Daoy (cell line): ENCODE data around the gene CNTD1. TPM values are rescaled to one million over a fixed set of nuclear protein-coding genes. Genes with fewer than 3 reads are reported as not detected.
"Not testable (repeated sequence)": the region's sequence is repeated elsewhere in the genome, so short reads cannot be mapped to it uniquely, and the experiment has no call there.

ENCODE experiments used
- DNase-seq: peaks from one replicate; pipeline ENCODE4 v3.0.0-alpha.2; 2015; ENCODE audit warnings: low read depth
- total RNA-seq: library from RNA; depleted of rRNA; stranded (reverse); fragments of >200 nt; shearing (Covaris generic); gene quantifications from 2 replicates; pipeline ENCODE4 v1.2.3, GENCODE V29; 2014; rRNA removed

Gene CNTD1
- total RNA-seq, 1 experiment from 2014 or later: 0.06 TPM

GRCh38 chr17:42846594-42847280 lies 48.1 kb downstream of the CNTD1 start:
- no peak for DNase-seq

DNA sequence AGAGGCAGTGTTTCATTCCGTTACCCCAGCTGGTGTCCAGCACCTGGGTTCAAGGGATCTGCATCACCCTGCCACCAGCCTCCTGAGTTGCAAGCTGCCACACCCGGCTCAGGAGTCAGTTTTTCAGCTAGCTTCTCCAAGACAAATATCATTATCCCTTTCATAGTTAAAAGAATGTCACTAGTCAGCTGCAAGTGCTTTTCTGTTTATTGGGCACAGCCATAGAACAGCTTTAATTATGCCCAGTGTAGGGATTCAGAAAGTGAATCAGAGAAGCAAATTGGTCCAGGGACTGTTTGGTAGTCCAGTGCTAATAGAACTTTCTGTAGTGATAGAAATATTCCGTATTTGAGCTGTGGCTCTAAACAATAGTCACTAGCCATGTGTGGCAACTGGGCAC lies 49.4 kb downstream of the CNTD1 start:
- DNase-seq: no peak

DNA sequence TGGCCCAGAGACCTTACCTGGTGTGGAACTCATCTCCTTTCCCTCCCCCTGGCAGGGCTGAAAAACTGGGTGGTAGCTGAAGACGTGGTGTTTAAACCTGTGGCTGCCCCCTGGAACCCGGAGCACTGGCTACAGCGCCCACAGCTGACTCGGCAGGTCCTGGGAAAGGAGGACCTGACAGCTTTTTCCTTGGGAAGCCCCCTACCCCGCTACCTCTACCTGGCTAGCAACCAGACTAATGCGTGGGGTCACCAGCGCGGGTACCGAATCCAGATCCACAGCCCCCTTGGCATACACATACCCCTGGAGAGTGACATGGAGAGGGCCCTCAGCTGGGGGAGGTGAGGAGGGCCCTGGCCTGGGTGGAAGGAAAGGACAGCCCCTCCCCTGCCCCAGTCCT lies 50.4 kb downstream of the CNTD1 start:
- no peak for DNase-seq

- DNase-seq: no peak
Observed at GRCh38 chr17:42849451-42850181, 51.0 kb downstream of the CNTD1 start.

- DNase-seq: no peak
Observed at GRCh38 chr17:42850954-42851353, 52.3 kb downstream of the CNTD1 start, which contains the start of gene AOC3. TSS of gene AOC3 (plus strand) at chr17:42851199. CDS start at chr17:42851344, 145 bp downstream.

GRCh38 chr17:42851371-42852240 lies 52.9 kb downstream of the CNTD1 start:
- not testable (repeated sequence) for DNase-seq

GRCh38 chr17:42852351-42852750 lies 53.7 kb downstream of the CNTD1 start:
- DNase-seq: no peak

DNA sequence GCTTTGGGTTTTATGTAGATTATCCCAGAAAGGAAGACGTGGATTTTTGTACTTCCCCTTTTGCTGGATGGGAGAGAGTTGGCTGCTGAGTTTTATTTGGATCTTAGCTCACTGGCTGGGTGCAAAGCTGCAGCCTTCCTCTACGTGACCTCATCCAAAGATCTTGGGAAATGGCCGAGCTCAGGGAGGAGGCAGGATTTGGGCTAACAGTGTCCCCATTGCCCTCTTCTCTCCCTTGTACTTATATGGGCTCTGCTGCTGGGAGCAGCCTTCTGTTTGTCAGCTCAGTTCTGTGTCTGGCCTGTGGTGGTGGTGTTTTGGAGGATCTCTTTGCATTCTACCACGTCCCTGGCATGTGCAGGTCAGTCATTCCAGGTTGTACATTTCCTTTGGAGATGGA lies 54.3 kb downstream of the CNTD1 start:
- no peak for DNase-seq

DNA sequence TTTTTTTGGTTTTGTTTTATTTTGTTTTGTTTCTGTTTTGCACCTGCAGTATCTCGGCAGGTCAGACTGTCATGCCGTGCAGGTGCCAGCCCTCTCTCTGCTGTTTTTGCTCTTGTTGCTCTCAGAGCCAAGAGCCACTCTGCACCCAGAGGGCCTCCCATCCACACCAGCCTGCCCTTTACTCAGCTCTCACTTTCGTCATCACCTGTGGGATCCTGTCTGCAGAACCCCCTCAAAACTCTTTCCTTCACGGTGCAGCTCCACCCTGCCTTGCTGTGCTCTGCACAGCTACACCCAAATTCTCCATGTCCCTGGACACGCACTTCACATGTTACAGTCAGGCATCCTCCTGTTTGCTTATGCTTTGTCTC lies 54.9 kb downstream of the CNTD1 start:
- DNase-seq: no peak

DNA sequence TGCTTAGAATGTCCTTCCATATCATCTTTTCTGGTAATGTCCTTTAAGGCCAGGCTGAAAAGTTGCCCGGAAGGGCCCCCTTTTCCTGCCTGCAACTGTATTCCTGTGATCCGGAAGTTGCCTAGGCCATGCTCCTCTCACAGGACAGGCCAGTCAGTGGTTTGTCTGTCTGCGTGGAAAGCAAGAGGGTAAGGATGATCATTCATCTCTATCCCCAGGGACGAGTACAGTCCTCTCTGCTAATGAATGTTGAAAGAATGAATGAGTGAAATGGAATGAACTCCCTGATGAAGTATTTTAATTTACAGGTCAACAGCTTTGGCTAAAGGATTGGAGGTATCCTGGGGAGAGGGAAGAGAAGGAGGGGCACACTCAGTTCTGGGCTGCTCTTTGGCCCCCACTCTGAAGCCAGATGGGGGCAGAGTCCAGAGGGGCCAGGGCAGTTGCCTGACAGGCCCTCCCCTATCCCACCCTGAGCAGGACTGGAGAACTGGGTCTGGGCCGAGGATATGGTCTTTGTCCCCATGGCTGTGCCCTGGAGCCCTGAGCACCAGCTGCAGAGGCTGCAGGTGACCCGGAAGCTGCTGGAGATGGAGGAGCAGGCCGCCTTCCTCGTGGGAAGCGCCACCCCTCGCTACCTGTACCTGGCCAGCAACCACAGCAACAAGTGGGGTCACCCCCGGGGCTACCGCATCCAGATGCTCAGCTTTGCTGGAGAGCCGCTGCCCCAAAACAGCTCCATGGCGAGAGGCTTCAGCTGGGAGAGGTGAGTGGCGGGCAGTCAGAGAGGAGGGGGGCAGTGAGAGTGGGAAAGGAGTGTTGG lies 55.5 kb downstream of the CNTD1 start:
- no peak for DNase-seq

DNA sequence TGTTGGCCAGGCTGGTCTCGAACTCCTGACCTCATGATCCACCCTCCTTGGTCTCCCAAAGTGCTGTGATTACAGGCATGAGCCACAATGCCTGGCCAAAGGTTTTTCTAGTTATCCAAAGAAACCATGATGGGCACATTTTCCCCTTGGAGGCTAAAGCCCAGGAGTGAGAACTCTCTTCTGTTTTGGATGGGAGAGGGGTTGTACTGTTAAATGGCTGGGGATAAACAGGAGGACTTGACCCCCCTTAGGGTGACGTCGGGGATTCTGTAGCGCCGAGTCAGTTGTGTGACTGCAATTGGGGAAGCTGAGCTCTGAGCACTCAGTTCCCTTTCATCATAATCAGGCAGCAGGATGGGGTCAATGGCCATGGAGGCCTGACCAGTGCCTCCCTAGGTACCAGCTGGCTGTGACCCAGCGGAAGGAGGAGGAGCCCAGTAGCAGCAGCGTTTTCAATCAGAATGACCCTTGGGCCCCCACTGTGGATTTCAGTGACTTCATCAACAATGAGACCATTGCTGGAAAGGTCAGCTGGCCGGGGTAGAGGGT lies 56.5 kb downstream of the CNTD1 start:
- DNase-seq: no peak

GRCh38 chr17:42856093-42856492 lies 57.4 kb downstream of the CNTD1 start:
- not testable (repeated sequence) for DNase-seq

GRCh38 chr17:42856516-42856915 lies 57.9 kb downstream of the CNTD1 start:
- not testable (repeated sequence) for DNase-seq

GRCh38 chr17:42857389-42857788 lies 58.7 kb downstream of the CNTD1 start:
- no peak for DNase-seq

Other genes starting within 250 kb of the CNTD1 start
- under 0.01 and 0.09 TPM in 2 replicates for gene HSD17B1, start 245.9 kb upstream of the CNTD1 start, total RNA-seq
- 18.6 and 19.6 TPM in 2 replicates for gene COASY, start 236.7 kb upstream of the CNTD1 start, total RNA-seq
- 8.5 and 16.2 TPM in 2 replicates for gene MLX, start 231.8 kb upstream of the CNTD1 start, total RNA-seq
- 17.4 and 32.3 TPM in 2 replicates for gene PSMC3IP, start 221.1 kb upstream of the CNTD1 start, total RNA-seq
- gene RETREG3, start 189.5 kb upstream of the CNTD1 start, total RNA-seq: 16.3 and 22.1 TPM in 2 replicates
- 36.9 and 54.3 TPM in 2 replicates for gene TUBG1, start 189.2 kb upstream of the CNTD1 start, total RNA-seq
- gene TUBG2, start 139.6 kb upstream of the CNTD1 start, total RNA-seq: 5.8 and 9.0 TPM in 2 replicates
- gene PLEKHH3, start 121.9 kb upstream of the CNTD1 start, total RNA-seq: 2.5 and 8.9 TPM in 2 replicates
- 0.29 TPM in 1 of 2 replicates, not detected in the other for gene CCR10, start 117.0 kb upstream of the CNTD1 start, total RNA-seq
- gene CNTNAP1, start 116.3 kb upstream of the CNTD1 start, total RNA-seq: 2.1 and 7.4 TPM in 2 replicates
- 5.1 and 6.8 TPM in 2 replicates for gene EZH1, start 53.8 kb upstream of the CNTD1 start, total RNA-seq
- 2.7 TPM in 1 of 2 replicates, not detected in the other for gene RAMP2, start 37.6 kb upstream of the CNTD1 start, total RNA-seq
- gene VPS25, start 25.4 kb upstream of the CNTD1 start, total RNA-seq: 60.7 and 69.9 TPM in 2 replicates
- gene WNK4, start 18.3 kb upstream of the CNTD1 start, total RNA-seq: 1.7 and 2.1 TPM in 2 replicates
- 63.5 and 75.8 TPM in 2 replicates for gene COA3, start 157 bp upstream of the CNTD1 start, total RNA-seq
- 37.2 and 61.3 TPM in 2 replicates for gene BECN1, start 25.4 kb downstream of the CNTD1 start, total RNA-seq
- gene PSME3, start 34.5 kb downstream of the CNTD1 start, total RNA-seq: 118 and 159 TPM in 2 replicates
- gene AOC2, start 45.7 kb downstream of the CNTD1 start, total RNA-seq: 0.89 and 1.0 TPM in 2 replicates
- gene AOC3, start 52.3 kb downstream of the CNTD1 start, total RNA-seq: 0.06 and 0.11 TPM in 2 replicates
- gene G6PC1, start 101.9 kb downstream of the CNTD1 start, total RNA-seq: not detected in 2 replicates
- 21.1 and 25.7 TPM in 2 replicates for gene AARSD1, start 165.6 kb downstream of the CNTD1 start, total RNA-seq
- 0.06 and 0.23 TPM in 2 replicates for gene PTGES3L, start 181.2 kb downstream of the CNTD1 start, total RNA-seq
- gene RUNDC1, start 181.7 kb downstream of the CNTD1 start, total RNA-seq: 4.2 and 4.3 TPM in 2 replicates
- 1,016 and 1,106 TPM in 2 replicates for gene RPL27, start 199.6 kb downstream of the CNTD1 start, total RNA-seq
- gene IFI35, start 207.9 kb downstream of the CNTD1 start, total RNA-seq: 6.0 and 7.8 TPM in 2 replicates
- 57.9 and 69.3 TPM in 2 replicates for gene VAT1, start 223.5 kb downstream of the CNTD1 start, total RNA-seq
- 0.11 TPM in 1 of 2 replicates, not detected in the other for gene RND2, start 226.4 kb downstream of the CNTD1 start, total RNA-seq